ENCODE measurements around the gene NIT1. TPM values are rescaled to one million over a fixed set of nuclear protein-coding genes. Genes with fewer than 3 reads are reported as not detected.

Gene NIT1
- total and polyA plus RNA-seq, 9 of the 15 experiments (the other 6 are each of a cell fraction or from before 2014, with no cell fraction given) = 18.4 to 76.0 (median 33.7) TPM

GRCh38 chr1:161089938-161090337 lies 28.0 kb upstream of the NIT1 start:
- H3K27me3 ChIP-seq (ENCODE audit: control insufficient read depth in 2 of 2, insufficient read depth in 2 of 2, low read length in 2 of 2) = no peaks in the 10 kb centered on the region
- H3K79me2 ChIP-seq (ENCODE audit: control insufficient read depth, insufficient read depth, low read length) = no peaks in the 10 kb centered on the region
- H4K20me1 ChIP-seq (replicated peaks; ENCODE audit: control insufficient read depth, insufficient read depth, low read length) = no peaks in the 10 kb centered on the region
- no peak overlapping the region for H3K4me3 ChIP-seq
- no TSS peak for BruUV-seq (replicated peaks)
- H3K4me1 ChIP-seq (replicated peaks in 1 of 2; ENCODE audit: control insufficient read depth in 2 of 2, insufficient read depth in 2 of 2, low read length in 2 of 2) = peaks cover 0 to 5% of the 10 kb centered on the region in 2 experiments; a peak in 2 of 5 replicates
- CTCF ChIA-PET (ENCODE audit: low intra/inter-chr PET ratio) = no interaction called here
- no peak for DNase-seq (ENCODE audit: extremely low read depth in 1 of 4, low spot score in 3 of 4)
- H3K4me2 ChIP-seq (ENCODE audit: insufficient read depth, low read length) = no peak overlapping the region
- intact Hi-C loops (cut with micrococcal nuclease) (no loop called here), in situ Hi-C loops (cut with MboI) (loop anchor here (10.0 to 25.0 kb wide), 2 partner anchors 95 to 253 kb away; no protein-coding TSS in a partner anchor)
- H3K9ac ChIP-seq (ENCODE audit: insufficient read depth in 1 of 2, low read depth in 2 of 2, low read length in 2 of 2) = no peak overlapping the region
- TF ChIP-seq GATAD2A (IDR thresholded peaks at IDR 0.05) (no peak), ZNF12 (CRISPR knock-in tag; IDR thresholded peaks at IDR 0.05) (no peak), TCF15 (CRISPR knock-in tag; IDR thresholded peaks at IDR 0.05) (no peak), EHMT2 (IDR thresholded peaks at IDR 0.05) (no peak)
- H3K9me1 ChIP-seq (ENCODE audit: control insufficient read depth, insufficient read depth, low read length) = no peaks in the 10 kb centered on the region
- ATAC-seq = no peak
- 0 out of 2 replicates have a peak, but pooled peaks cover 3% of the 10 kb centered on the region for H3K9me3 ChIP-seq (replicated peaks; ENCODE audit: control insufficient read depth, insufficient read depth, low read depth, low read length)
- no peak overlapping the region for H3K27ac ChIP-seq (ENCODE audit: extremely low read depth, low read depth, low read length)
- FAIRE-seq = no peak
- POLR2A ChIA-PET = no interaction called here
- no peak overlapping the region for H2AFZ ChIP-seq (ENCODE audit: low read depth, low read length)
- WGBS (ENCODE audit: insufficient coverage, low coverage, missing lambda C conversion rate) = 65% methylated on average over 4 of the region's 5 CpGs
- H3K36me3 ChIP-seq (ENCODE audit: control insufficient read depth, insufficient read depth, low read length) = no peaks in the 10 kb centered on the region

GRCh38 chr1:161090617-161091016 lies 27.3 kb upstream of the NIT1 start:
- Histone ChIP-seq H3K79me2 (ENCODE audit: control insufficient read depth, insufficient read depth, low read length) (no peaks in the 10 kb centered on the region), H3K9ac (ENCODE audit: insufficient read depth in 1 of 2, low read depth in 2 of 2, low read length in 2 of 2) (no peak overlapping the region), H3K27me3 (ENCODE audit: control insufficient read depth in 2 of 2, insufficient read depth in 2 of 2, low read length in 2 of 2) (no peaks in the 10 kb centered on the region), H2AFZ (ENCODE audit: low read depth, low read length) (no peak overlapping the region), H3K4me1 (replicated peaks in 1 of 2; ENCODE audit: control insufficient read depth in 2 of 2, insufficient read depth in 2 of 2, low read length in 2 of 2) (peaks cover 0 to 5% of the 10 kb centered on the region in 2 experiments; a peak in 2 of 5 replicates), H3K9me1 (ENCODE audit: control insufficient read depth, insufficient read depth, low read length) (no peaks in the 10 kb centered on the region), H3K4me2 (ENCODE audit: insufficient read depth, low read length) (no peak overlapping the region), H3K36me3 (ENCODE audit: control insufficient read depth, insufficient read depth, low read length) (no peaks in the 10 kb centered on the region), H3K9me3 (replicated peaks; ENCODE audit: control insufficient read depth, insufficient read depth, low read depth, low read length) (0 out of 2 replicates have a peak, but pooled peaks cover 3% of the 10 kb centered on the region), H3K4me3 (no peak overlapping the region), H4K20me1 (replicated peaks; ENCODE audit: control insufficient read depth, insufficient read depth, low read length) (no peaks in the 10 kb centered on the region), H3K27ac (ENCODE audit: extremely low read depth, low read depth, low read length) (no peak overlapping the region)
- ChIA-PET CTCF (ENCODE audit: low intra/inter-chr PET ratio) (no interaction called here), POLR2A (no interaction called here)
- intact Hi-C loops (cut with micrococcal nuclease) (no loop called here), in situ Hi-C loops (cut with MboI) (loop anchor here (10.0 to 25.0 kb wide), 2 partner anchors 96 to 253 kb away; no protein-coding TSS in a partner anchor)
- WGBS (ENCODE audit: insufficient coverage, low coverage, missing lambda C conversion rate) = 10% methylated on average over 3 of the region's 3 CpGs
- FAIRE-seq (no peak), DNase-seq (ENCODE audit: extremely low read depth in 1 of 4, low spot score in 3 of 4) (no peak), ATAC-seq (no peak)
- BruUV-seq (replicated peaks) = no TSS peak
- TF ChIP-seq RAD21 (CRISPR knock-in tag; conservative IDR thresholded peaks at IDR 0.05 in 1 of 2, IDR thresholded peaks at IDR 0.05 in 1 of 2) = no peak
- TF ChIP-seq ZNF224 (CRISPR knock-in tag; IDR thresholded peaks at IDR 0.05) = no peak
- TF ChIP-seq ZNF384 (IDR thresholded peaks at IDR 0.05; ENCODE audit: low read depth, low read length) = no peak
- TF ChIP-seq SNIP1 (IDR thresholded peaks at IDR 0.05; ENCODE audit: low read depth) = no peak
- TF ChIP-seq ARID3A (IDR thresholded peaks at IDR 0.05; ENCODE audit: borderline replicate concordance, low read depth, low read length) = no peak
- no peak for TF ChIP-seq SIX5 (IDR thresholded peaks at IDR 0.05; ENCODE audit: borderline replicate concordance in 1 of 2, insufficient read depth in 1 of 2, low read depth in 1 of 2, low read length in 2 of 2)
- TF ChIP-seq HMGN3 (IDR thresholded peaks at IDR 0.05; ENCODE audit: borderline replicate concordance, extremely low read depth, insufficient read length, low read depth, low read length) = no peak
- TF ChIP-seq VEZF1 (CRISPR knock-in tag; IDR thresholded peaks at IDR 0.05) = no peak

All from K562 (cell line).